8988T (cell line): ENCODE data around the gene DEK.

Experiments used
- DNase-seq: peaks from one replicate; pipeline ENCODE4 v3.0.0; 2011

The DEK gene

GRCh38 chr6:18265787-18266522, 1.6 kb upstream of the DEK start:
- no peak for DNase-seq

- DNase-seq: no peak
Observed at GRCh38 chr6:18264923-18265377, 620 bp upstream of the DEK start.

- DNase-seq: no peak
Observed at GRCh38 chr6:18263418-18264218, 712 bp downstream of the DEK start.

GRCh38 chr6:18262702-18263417, 1.5 kb downstream of the DEK start:
- no peak for DNase-seq

- no peak for DNase-seq
Observed at GRCh38 chr6:18261877-18262276, 2.5 kb downstream of the DEK start.

- DNase-seq: no peak
Observed at GRCh38 chr6:18260448-18261106, 3.8 kb downstream of the DEK start.

- DNase-seq: no peak
Observed at GRCh38 chr6:18259675-18260447, 4.5 kb downstream of the DEK start.

- DNase-seq: no peak
Observed at GRCh38 chr6:18254793-18255192, 9.5 kb downstream of the DEK start.

- DNase-seq: no peak
Observed at GRCh38 chr6:18253635-18254034, 10.7 kb downstream of the DEK start.

GRCh38 chr6:18249271-18249670, 15.1 kb downstream of the DEK start:
- no peak for DNase-seq

- DNase-seq: no peak
Observed at GRCh38 chr6:18248698-18249097, 15.6 kb downstream of the DEK start.

GRCh38 chr6:18247002-18247401, 17.3 kb downstream of the DEK start:
- DNase-seq: no peak

GRCh38 chr6:18246205-18246604, 18.1 kb downstream of the DEK start:
- DNase-seq: no peak

- no peak for DNase-seq
Observed at GRCh38 chr6:18245642-18246041, 18.7 kb downstream of the DEK start.

- no peak for DNase-seq
Observed at GRCh38 chr6:18245079-18245478, 19.3 kb downstream of the DEK start.

- DNase-seq: no peak
Observed at GRCh38 chr6:18244251-18244650, 20.1 kb downstream of the DEK start.

GRCh38 chr6:18243302-18243893, 20.9 kb downstream of the DEK start:
- no peak for DNase-seq

GRCh38 chr6:18242062-18242851, 22.1 kb downstream of the DEK start:
- DNase-seq: no peak

GRCh38 chr6:18241208-18242038, 22.9 kb downstream of the DEK start:
- no peak for DNase-seq

GRCh38 chr6:18240230-18240629, 24.1 kb downstream of the DEK start:
- DNase-seq: no peak
